Measurements from ENCODE around the gene HBD. TPM values are rescaled to one million over a fixed set of nuclear protein-coding genes. Genes with fewer than 3 reads are reported as not detected.

Gene HBD
- not detected for polyA plus RNA-seq (2013, experiment 1 of 2)
- not detected for polyA plus RNA-seq (2013, experiment 2 of 2)

DNA sequence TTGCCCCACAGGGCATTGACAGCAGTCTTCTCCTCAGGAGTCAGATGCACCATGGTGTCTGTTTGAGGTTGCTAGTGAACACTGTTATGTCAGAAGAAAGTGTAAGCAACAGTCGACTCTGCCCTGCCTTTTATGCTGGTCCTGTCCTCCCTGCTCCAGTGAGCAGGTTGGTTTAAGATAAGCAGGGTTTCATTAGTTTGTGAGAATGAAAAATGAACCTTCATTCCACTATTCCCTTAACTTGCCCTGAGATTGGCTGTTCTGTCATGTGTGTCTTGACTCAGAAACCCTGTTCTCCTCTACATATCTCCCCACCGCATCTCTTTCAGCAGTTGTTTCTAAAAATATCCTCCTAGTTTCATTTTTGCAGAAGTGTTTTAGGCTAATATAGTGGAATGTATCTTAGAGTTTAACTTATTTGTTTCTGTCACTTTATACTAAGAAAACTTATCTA, at the start of gene HBD:
TSS of gene HBD (minus strand) at position 103 of the 454 bp plus-strand sequence. CDS start at position 53, 50 bp downstream.
- no peaks in the 10 kb centered on the region for H3K9me3 ChIP-seq (ENCODE audit: control insufficient read depth, low read length)
- H3K27ac ChIP-seq (ENCODE audit: low read depth, low read length, severe bottlenecking), result no peak within 1 kb of the TSS
- no peak within 1 kb of the TSS for H3K4me3 ChIP-seq (ENCODE audit: extremely low read depth, insufficient read depth, low read length, poor library complexity, severe bottlenecking)
- no peaks in the 10 kb centered on the region for H3K36me3 ChIP-seq (ENCODE audit: control insufficient read depth, insufficient read depth, low read length)
- no peaks in the 10 kb centered on the region for H3K4me1 ChIP-seq (ENCODE audit: control insufficient read depth, insufficient read depth, low read length, poor library complexity, severe bottlenecking)
- WGBS, 2 experiments (ENCODE audit: insufficient coverage in 2 of 2), result 60% methylated on average over 1 of the region's 2 CpGs; no CpG with 5 or more reads in 1 of the 2 experiments

DNA sequence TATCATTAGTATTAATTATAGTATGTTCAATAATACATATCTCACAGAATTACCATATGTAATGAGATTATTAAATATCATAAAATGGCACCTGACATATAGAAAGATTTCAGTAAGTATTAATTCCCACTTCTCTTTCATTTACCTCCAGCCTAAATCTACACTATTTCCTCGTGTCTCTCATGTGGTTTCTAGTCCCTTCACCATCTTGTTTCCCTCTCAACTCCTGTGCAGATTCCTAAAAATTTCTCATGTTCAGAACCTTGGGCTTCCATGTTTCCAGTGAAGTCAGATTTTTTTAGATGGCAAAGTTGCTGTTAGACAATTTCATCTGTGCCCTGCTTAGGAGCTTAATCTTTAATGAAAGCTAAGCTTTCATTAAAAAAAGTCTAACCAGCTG, 49.6 kb upstream of the HBD start:
- Histone ChIP-seq H3K4me3 (ENCODE audit: extremely low read depth, insufficient read depth, low read length, poor library complexity, severe bottlenecking) (no peak overlapping the region), H3K36me3 (ENCODE audit: control insufficient read depth, insufficient read depth, low read length) (no peaks in the 10 kb centered on the region), H3K4me1 (ENCODE audit: control insufficient read depth, insufficient read depth, low read length, poor library complexity, severe bottlenecking) (peaks cover 12% of the 10 kb centered on the region), H3K27ac (ENCODE audit: low read depth, low read length, severe bottlenecking) (no peak overlapping the region), H3K9me3 (ENCODE audit: control insufficient read depth, low read length) (no peaks in the 10 kb centered on the region)
- WGBS, 2 experiments (ENCODE audit: insufficient coverage in 2 of 2), result 75 to 100% methylated on average over 1 of the region's 1 CpG

DNA sequence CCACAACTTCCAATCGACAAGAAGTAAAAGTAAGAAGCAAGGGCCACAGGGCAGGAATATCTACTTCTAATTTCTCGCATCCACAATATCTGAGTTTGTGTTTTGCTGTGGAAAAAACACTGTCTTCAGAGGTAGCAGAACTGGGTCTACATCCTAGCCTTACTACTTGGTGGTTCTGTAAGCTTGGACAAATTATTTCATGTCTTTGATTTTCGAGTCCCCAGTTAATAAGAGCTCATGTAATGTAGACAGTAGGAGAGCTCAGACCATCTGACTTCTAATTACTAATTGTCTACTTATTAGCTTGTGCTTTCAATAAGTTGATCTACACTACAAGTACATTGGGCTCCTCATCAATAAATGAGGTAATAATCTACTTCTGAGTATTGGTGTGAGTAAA, 48.8 kb upstream of the HBD start:
- Histone ChIP-seq H3K4me1 (ENCODE audit: control insufficient read depth, insufficient read depth, low read length, poor library complexity, severe bottlenecking) (peaks cover 12% of the 10 kb centered on the region), H3K27ac (ENCODE audit: low read depth, low read length, severe bottlenecking) (no peak overlapping the region), H3K36me3 (ENCODE audit: control insufficient read depth, insufficient read depth, low read length) (no peaks in the 10 kb centered on the region), H3K9me3 (ENCODE audit: control insufficient read depth, low read length) (no peaks in the 10 kb centered on the region), H3K4me3 (ENCODE audit: extremely low read depth, insufficient read depth, low read length, poor library complexity, severe bottlenecking) (no peak overlapping the region)
- WGBS, 2 experiments (ENCODE audit: insufficient coverage in 2 of 2), result 100% methylated on average over 1 of the region's 3 CpGs; no CpG with 5 or more reads in 1 of the 2 experiments

DNA sequence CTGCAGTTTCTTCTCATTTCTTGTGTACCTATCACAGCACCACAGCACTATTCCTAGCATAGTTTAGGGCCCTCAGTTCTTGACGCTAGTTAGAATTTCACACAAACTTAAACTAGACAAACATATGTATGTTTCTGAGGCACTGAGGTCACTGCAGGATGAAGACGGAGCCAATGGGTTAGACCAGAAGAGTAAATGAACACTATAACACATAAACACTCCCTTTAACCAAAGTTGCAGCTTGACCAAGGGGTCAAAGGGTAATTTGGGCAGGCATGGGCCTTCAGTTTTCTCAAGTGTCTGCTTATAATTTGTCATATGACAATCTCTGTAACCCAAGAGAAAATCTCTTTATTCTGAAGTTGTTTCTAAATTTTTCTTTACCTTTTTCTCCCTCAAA, 48.3 kb upstream of the HBD start:
- Histone ChIP-seq H3K4me3 (ENCODE audit: extremely low read depth, insufficient read depth, low read length, poor library complexity, severe bottlenecking) (no peak overlapping the region), H3K36me3 (ENCODE audit: control insufficient read depth, insufficient read depth, low read length) (no peaks in the 10 kb centered on the region), H3K9me3 (ENCODE audit: control insufficient read depth, low read length) (no peaks in the 10 kb centered on the region), H3K4me1 (ENCODE audit: control insufficient read depth, insufficient read depth, low read length, poor library complexity, severe bottlenecking) (peaks cover 12% of the 10 kb centered on the region), H3K27ac (ENCODE audit: low read depth, low read length, severe bottlenecking) (no peak overlapping the region)
- WGBS, 2 experiments (ENCODE audit: insufficient coverage in 2 of 2), result 80% methylated on average over 1 of the region's 2 CpGs; no CpG with 5 or more reads in 1 of the 2 experiments

DNA sequence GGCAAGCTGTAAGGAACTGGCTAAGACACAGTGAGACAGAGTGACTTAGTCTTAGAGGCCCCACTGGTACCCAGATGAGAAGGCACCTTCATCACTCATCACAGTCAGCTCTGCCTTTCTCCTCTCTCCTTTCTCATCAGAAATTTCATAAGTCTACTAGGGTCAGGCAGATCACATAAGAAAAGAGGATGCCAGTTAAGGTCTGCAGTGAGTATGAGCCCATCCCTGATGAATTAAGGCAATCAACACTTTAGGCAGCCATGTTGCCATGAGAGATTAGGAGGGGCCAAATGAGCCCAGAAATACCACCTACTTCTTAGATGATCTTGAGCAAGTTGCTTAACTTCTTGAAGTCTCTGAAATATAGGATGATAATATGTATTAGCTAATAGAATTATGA, 47.3 kb upstream of the HBD start:
- Histone ChIP-seq H3K9me3 (ENCODE audit: control insufficient read depth, low read length) (no peaks in the 10 kb centered on the region), H3K36me3 (ENCODE audit: control insufficient read depth, insufficient read depth, low read length) (no peaks in the 10 kb centered on the region), H3K4me3 (ENCODE audit: extremely low read depth, insufficient read depth, low read length, poor library complexity, severe bottlenecking) (no peak overlapping the region), H3K27ac (ENCODE audit: low read depth, low read length, severe bottlenecking) (no peak overlapping the region), H3K4me1 (ENCODE audit: control insufficient read depth, insufficient read depth, low read length, poor library complexity, severe bottlenecking) (peaks cover 12% of the 10 kb centered on the region)

DNA sequence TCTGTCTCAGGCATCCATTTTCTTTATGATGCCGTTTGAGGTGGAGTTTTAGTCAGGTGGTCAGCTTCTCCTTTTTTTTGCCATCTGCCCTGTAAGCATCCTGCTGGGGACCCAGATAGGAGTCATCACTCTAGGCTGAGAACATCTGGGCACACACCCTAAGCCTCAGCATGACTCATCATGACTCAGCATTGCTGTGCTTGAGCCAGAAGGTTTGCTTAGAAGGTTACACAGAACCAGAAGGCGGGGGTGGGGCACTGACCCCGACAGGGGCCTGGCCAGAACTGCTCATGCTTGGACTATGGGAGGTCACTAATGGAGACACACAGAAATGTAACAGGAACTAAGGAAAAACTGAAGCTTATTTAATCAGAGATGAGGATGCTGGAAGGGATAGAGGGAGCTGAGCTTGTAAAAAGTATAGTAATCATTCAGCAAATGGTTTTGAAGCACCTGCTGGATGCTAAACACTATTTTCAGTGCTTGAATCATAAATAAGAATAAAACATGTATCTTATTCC, 46.4 kb upstream of the HBD start:
- no peak overlapping the region for H3K27ac ChIP-seq (ENCODE audit: low read depth, low read length, severe bottlenecking)
- no peaks in the 10 kb centered on the region for H3K36me3 ChIP-seq (ENCODE audit: control insufficient read depth, insufficient read depth, low read length)
- no peak overlapping the region for H3K4me3 ChIP-seq (ENCODE audit: extremely low read depth, insufficient read depth, low read length, poor library complexity, severe bottlenecking)
- 57 to 62% methylated on average over 2 to 3 of the region's 3 CpGs for WGBS, 2 experiments (ENCODE audit: insufficient coverage in 2 of 2)
- H3K9me3 ChIP-seq (ENCODE audit: control insufficient read depth, low read length), result no peaks in the 10 kb centered on the region
- H3K4me1 ChIP-seq (ENCODE audit: control insufficient read depth, insufficient read depth, low read length, poor library complexity, severe bottlenecking), result peaks cover 14% of the 10 kb centered on the region

DNA sequence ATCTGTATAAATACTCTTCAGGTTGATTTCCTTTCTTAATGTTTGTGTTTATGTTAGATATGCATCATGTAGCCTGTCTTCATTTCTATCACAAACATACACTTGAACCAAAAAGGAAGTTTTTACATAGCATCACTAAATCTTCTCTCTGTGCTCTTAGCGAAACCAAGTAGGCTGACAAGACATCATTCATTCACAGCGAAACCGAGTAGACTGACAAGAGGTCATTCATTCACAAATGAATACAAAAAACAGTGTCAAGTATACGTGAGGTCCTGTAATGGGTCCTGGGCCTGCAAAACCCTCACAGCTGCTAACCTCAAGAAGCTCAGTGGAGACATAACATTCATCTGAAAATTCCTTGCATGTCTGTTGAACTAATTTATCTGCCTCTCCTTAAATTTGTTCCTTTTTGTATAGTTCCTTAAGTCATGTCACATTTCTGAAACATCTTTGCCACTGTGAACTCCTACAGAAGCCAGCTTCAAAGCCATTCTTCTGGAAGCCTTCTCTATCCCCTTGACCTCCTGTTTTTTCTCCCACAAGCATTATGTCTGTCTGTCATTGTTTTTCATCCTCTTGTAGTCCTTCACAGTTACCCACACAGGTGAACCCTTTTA, 45.3 kb upstream of the HBD start:
- Histone ChIP-seq H3K9me3 (ENCODE audit: control insufficient read depth, low read length) (no peaks in the 10 kb centered on the region), H3K4me3 (ENCODE audit: extremely low read depth, insufficient read depth, low read length, poor library complexity, severe bottlenecking) (no peak overlapping the region), H3K4me1 (ENCODE audit: control insufficient read depth, insufficient read depth, low read length, poor library complexity, severe bottlenecking) (peaks cover 21% of the 10 kb centered on the region), H3K36me3 (ENCODE audit: control insufficient read depth, insufficient read depth, low read length) (no peaks in the 10 kb centered on the region), H3K27ac (ENCODE audit: low read depth, low read length, severe bottlenecking) (no peak overlapping the region)
- WGBS, 2 experiments (ENCODE audit: insufficient coverage in 2 of 2), result 84 to 86% methylated on average over 3 to 4 of the region's 4 CpGs

DNA sequence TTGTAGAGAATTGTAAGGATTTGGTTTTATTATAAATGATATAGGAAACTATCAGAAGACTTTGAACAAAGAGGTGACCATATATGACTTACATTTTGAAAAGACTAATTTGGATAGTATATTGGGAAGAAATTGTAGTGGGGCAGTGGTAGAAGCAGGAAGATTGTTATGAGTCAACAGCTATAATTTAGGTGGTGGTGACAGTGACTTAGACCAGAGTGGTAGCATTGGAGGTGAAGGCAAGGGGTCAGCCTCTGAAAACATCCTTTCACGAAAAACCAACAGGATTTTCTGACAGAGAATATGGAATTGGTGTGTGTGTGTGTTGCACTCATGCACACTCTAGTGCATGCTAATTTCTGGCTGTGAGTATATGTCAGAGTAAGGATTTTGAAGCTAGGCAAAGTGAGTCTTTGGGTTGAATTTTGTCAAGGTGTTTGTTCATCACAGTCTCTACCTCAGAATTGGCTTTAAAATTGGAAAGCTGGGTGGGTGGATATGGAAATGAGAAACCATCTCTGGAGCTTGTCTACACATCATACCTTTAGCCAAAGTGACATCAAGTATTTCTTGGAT, 43.6 kb upstream of the HBD start:
- H3K4me3 ChIP-seq (ENCODE audit: extremely low read depth, insufficient read depth, low read length, poor library complexity, severe bottlenecking), result no peak overlapping the region
- 100% methylated on average over 1 of the region's 1 CpG for WGBS, 2 experiments (ENCODE audit: insufficient coverage in 2 of 2)
- no peak overlapping the region for H3K27ac ChIP-seq (ENCODE audit: low read depth, low read length, severe bottlenecking)
- H3K9me3 ChIP-seq (ENCODE audit: control insufficient read depth, low read length), result no peaks in the 10 kb centered on the region
- H3K36me3 ChIP-seq (ENCODE audit: control insufficient read depth, insufficient read depth, low read length), result no peaks in the 10 kb centered on the region
- H3K4me1 ChIP-seq (ENCODE audit: control insufficient read depth, insufficient read depth, low read length, poor library complexity, severe bottlenecking), result peaks cover 24% of the 10 kb centered on the region

DNA sequence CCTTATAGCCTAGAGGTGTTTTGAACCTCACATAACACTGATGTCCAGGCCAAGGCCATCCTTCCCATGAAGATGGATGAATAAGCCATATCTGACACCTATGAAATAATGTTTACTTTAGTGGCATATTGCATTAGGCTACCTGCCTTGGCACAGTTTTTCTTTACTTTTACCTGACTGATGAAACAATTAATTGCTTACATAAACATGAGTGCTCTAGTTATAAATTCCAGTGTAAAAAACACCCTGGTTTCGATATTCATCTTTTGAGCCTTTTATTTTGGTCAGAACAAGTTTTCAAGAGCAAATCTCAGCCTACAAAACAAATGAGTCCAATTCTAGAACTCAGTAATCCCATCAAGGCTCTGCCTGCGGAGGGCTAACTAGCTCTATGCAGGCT, 42.4 kb upstream of the HBD start:
- WGBS, 2 experiments (ENCODE audit: insufficient coverage in 2 of 2), result 89 to 100% methylated on average over 1 of the region's 2 CpGs
- H3K36me3 ChIP-seq (ENCODE audit: control insufficient read depth, insufficient read depth, low read length), result no peaks in the 10 kb centered on the region

DNA sequence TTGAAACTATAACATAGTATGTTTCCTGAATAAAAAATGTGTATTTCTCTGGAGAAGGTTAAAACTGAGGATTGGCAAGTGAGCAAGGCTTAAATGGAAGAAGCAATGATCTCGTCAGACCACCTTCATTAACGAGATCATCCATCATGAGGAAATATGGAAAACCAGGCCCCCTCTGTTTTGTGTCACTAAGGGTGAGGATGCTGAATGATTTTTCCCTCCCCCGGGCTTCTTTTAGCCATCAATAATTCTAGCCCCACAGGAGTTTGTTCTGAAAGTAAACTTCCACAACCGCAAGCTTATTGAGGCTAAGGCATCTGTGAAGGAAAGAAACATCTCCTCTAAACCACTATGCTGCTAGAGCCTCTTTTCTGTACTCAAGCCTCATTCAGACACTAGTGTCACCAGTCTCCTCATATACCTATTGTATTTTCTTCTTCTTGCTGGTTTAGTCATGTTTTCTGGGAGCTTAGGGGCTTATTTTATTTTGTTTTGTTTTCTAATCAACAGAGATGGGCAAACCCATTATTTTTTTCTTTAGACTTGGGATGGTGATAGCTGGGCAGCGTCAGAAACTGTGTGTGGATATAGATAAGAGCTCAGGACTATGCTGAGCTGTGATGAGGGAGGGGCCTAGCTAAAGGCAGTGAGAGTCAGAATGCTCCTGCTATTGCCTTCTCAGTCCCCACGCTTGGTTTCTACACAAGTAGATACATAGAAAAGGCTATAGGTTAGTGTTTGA, 41.3 kb upstream of the HBD start:
- Histone ChIP-seq H3K4me3 (ENCODE audit: extremely low read depth, insufficient read depth, low read length, poor library complexity, severe bottlenecking) (no peak overlapping the region), H3K27ac (ENCODE audit: low read depth, low read length, severe bottlenecking) (peak overlapping the region; percentile 48), H3K4me1 (ENCODE audit: control insufficient read depth, insufficient read depth, low read length, poor library complexity, severe bottlenecking) (peaks cover 18% of the 10 kb centered on the region), H3K36me3 (ENCODE audit: control insufficient read depth, insufficient read depth, low read length) (no peaks in the 10 kb centered on the region), H3K9me3 (ENCODE audit: control insufficient read depth, low read length) (no peaks in the 10 kb centered on the region)
- WGBS, 2 experiments (ENCODE audit: insufficient coverage in 2 of 2), result 80 to 90% methylated on average over 2 of the region's 6 CpGs

More for the DNA sequence above, 42.4 kb upstream of the HBD start:
- Histone ChIP-seq H3K9me3 (ENCODE audit: control insufficient read depth, low read length) (no peaks in the 10 kb centered on the region), H3K27ac (ENCODE audit: low read depth, low read length, severe bottlenecking) (no peak overlapping the region), H3K4me1 (ENCODE audit: control insufficient read depth, insufficient read depth, low read length, poor library complexity, severe bottlenecking) (peaks cover 24% of the 10 kb centered on the region), H3K4me3 (ENCODE audit: extremely low read depth, insufficient read depth, low read length, poor library complexity, severe bottlenecking) (no peak overlapping the region)

Measured in mesodermal cell (in vitro differentiated cells).